Central memory CD8-positive, alpha-beta T cell (primary cell): ENCODE data around the gene MRTFA.

ENCODE experiments used
- ATAC-seq: fragments of 150-1000 bp; cut with Tn5 transposase; replicated peaks from 2 replicates; pipeline ENCODE4 v1.10.0; 2022; ENCODE audit warnings: mild to moderate bottlenecking, moderate FRiP score, moderate number of reproducible peaks; ENCODE audit not compliant: poor library complexity, severe bottlenecking; ENCODE audit errors: extremely low read depth
- DNase-seq, 2 donors: peaks; one replicate each; pipeline ENCODE4 v3.0.0; 2021; ENCODE audit warnings: low spot score in 2 of 2
- H3K27ac Mint-ChIP-seq: one replicate; pipeline ENCODE4 v1.8.0; 2022; ENCODE audit warnings: low read depth, mild to moderate bottlenecking, moderate library complexity, mixed read lengths
- H3K27me3 Mint-ChIP-seq: one replicate; pipeline ENCODE4 v1.8.0; 2022; ENCODE audit warnings: mixed read lengths
- H3K36me3 Mint-ChIP-seq: one replicate; pipeline ENCODE4 v1.8.0; 2022; ENCODE audit warnings: mild to moderate bottlenecking, moderate library complexity, mixed read lengths; ENCODE audit not compliant: insufficient read depth
- H3K4me1 Mint-ChIP-seq: one replicate; pipeline ENCODE4 v1.8.0; 2022; ENCODE audit warnings: mixed read lengths
- H3K4me3 Mint-ChIP-seq: one replicate; pipeline ENCODE4 v1.8.0; 2022; ENCODE audit warnings: mild to moderate bottlenecking, moderate library complexity, mixed read lengths
- H3K9me3 Mint-ChIP-seq: one replicate; pipeline ENCODE4 v1.8.0; 2022; ENCODE audit warnings: mixed read lengths

The MRTFA gene

DNA sequence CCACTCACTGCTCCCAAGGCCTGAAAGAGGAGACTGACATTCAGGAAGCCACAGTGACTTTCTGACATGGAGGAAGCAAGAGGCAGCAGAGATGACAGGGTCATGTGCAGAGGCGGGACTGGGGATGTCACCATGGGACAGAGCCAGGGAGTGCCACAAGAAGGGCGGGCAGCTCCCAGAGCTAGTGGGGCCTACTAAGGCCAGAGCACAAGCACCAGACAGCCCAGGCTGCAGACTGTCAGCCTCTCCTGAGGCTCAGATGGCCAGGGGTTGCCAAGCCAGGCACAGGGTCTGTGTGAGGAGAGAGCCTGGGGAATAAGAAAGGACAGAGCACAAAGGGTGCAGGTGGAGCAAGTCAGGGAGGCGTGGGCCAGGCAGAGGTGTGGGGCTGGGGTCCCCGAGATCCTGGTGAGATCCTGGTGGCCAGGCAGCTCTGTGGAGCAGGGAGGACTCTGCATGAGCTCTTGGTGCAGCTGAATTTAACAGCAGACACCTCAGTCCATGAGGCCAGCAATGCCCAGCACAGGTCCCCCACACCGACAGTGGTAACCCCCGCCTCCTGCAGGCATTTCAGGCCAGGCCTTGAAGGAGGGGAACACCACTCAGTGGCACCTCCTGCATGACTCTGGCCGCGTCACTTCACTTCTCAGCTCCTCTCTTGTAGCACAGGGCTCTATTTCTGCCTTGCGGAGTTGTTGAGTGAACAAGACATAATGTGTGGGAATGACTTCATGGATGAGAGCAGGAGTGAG lies 213.8 kb downstream of the MRTFA start:
- no peak overlapping the region for H3K4me3 Mint-ChIP-seq

DNA sequence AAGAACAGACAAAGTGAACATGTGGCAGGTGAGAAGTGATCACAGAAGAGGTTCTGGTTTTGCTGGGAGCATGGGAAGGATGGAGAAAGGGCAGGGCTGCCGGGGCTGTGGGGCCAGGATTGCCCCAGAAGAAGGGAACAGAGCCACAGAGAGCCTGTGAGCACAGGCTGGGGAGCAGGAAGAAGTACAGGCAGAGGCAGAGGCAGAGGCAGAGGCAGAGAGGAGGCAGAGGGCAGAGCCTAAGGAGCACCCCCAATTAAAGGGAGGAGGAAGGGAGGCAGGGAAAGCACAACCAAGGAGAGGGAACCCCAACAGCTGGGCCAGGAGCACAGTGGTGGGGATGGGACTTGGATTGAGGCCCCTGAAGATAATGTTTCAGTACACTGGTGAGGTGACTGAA lies 214.6 kb downstream of the MRTFA start:
- Mint-ChIP-seq H3K4me1 (peaks cover 34% of the 10 kb centered on the region), H3K27me3 (no peaks in the 10 kb centered on the region), H3K27ac (peak overlapping the region; percentile 88), H3K36me3 (peaks cover 21% of the 10 kb centered on the region), H3K4me3 (no peak overlapping the region), H3K9me3 (no peaks in the 10 kb centered on the region)
- no peak for DNase-seq
- ATAC-seq = no peak

More for the DNA sequence above, 213.8 kb downstream of the MRTFA start:
- peaks cover 22% of the 10 kb centered on the region for H3K36me3 Mint-ChIP-seq
- no peak for DNase-seq
- peak overlapping the region; percentile 88 for H3K27ac Mint-ChIP-seq
- no peaks in the 10 kb centered on the region for H3K9me3 Mint-ChIP-seq
- ATAC-seq = no peak
- peaks cover 34% of the 10 kb centered on the region for H3K4me1 Mint-ChIP-seq
- no peaks in the 10 kb centered on the region for H3K27me3 Mint-ChIP-seq

- Mint-ChIP-seq H3K27me3 (no peaks in the 10 kb centered on the region), H3K9me3 (no peaks in the 10 kb centered on the region), H3K4me1 (peaks cover 34% of the 10 kb centered on the region), H3K27ac (no peak overlapping the region), H3K4me3 (no peak overlapping the region), H3K36me3 (peaks cover 26% of the 10 kb centered on the region)
- no peak for DNase-seq
- no peak for ATAC-seq
These were observed 215.5 kb downstream of the MRTFA start for GRCh38 chr22:40421082-40421350.

GRCh38 chr22:40420341-40421081 lies 216.0 kb downstream of the MRTFA start:
- peaks cover 29% of the 10 kb centered on the region for H3K36me3 Mint-ChIP-seq

DNA sequence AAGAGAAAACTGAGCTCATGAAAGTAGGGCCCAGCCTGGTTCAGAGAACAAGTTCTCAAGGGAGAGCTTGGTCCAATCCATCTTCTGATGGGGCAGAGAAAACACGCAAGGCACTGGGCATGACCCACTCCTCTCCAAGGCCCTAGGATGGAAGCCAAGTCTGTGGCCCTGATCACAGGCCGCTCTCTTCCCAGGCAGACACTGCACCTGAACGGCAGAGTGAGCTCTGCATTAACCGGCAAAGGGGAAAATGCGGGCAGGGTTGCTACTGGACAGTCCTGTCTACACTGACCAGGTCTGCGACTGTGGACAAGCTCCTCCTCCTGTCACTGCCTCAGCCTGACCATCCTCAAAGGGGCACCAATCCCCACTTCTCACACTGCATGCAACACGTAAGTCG lies 216.8 kb downstream of the MRTFA start:
- H3K27ac Mint-ChIP-seq = no peak overlapping the region
- peaks cover 42% of the 10 kb centered on the region for H3K4me1 Mint-ChIP-seq
- H3K9me3 Mint-ChIP-seq = no peaks in the 10 kb centered on the region
- H3K4me3 Mint-ChIP-seq = no peak overlapping the region
- ATAC-seq (no peak), DNase-seq (no peak)
- H3K27me3 Mint-ChIP-seq = no peaks in the 10 kb centered on the region
- peaks cover 27% of the 10 kb centered on the region for H3K36me3 Mint-ChIP-seq

More at GRCh38 chr22:40420341-40421081, 216.0 kb downstream of the MRTFA start:
- peaks cover 38% of the 10 kb centered on the region for H3K4me1 Mint-ChIP-seq
- no peaks in the 10 kb centered on the region for H3K9me3 Mint-ChIP-seq
- H3K27ac Mint-ChIP-seq = no peak overlapping the region
- H3K4me3 Mint-ChIP-seq = no peak overlapping the region
- H3K27me3 Mint-ChIP-seq = no peaks in the 10 kb centered on the region
- no peak for ATAC-seq
- DNase-seq = no peak

- peaks cover 25% of the 10 kb centered on the region for H3K36me3 Mint-ChIP-seq
- H3K27ac Mint-ChIP-seq = no peak overlapping the region
- DNase-seq (no peak), ATAC-seq (no peak)
- no peaks in the 10 kb centered on the region for H3K27me3 Mint-ChIP-seq
- H3K4me3 Mint-ChIP-seq = no peak overlapping the region
- no peaks in the 10 kb centered on the region for H3K9me3 Mint-ChIP-seq
- peaks cover 40% of the 10 kb centered on the region for H3K4me1 Mint-ChIP-seq
These were observed 217.9 kb downstream of the MRTFA start for GRCh38 chr22:40418366-40419201.

- no peak overlapping the region for H3K4me3 Mint-ChIP-seq
- no peak overlapping the region for H3K27ac Mint-ChIP-seq
- ATAC-seq = no peak
- no peaks in the 10 kb centered on the region for H3K9me3 Mint-ChIP-seq
- H3K4me1 Mint-ChIP-seq = peaks cover 35% of the 10 kb centered on the region
- H3K36me3 Mint-ChIP-seq = peaks cover 22% of the 10 kb centered on the region
- no peaks in the 10 kb centered on the region for H3K27me3 Mint-ChIP-seq
- DNase-seq = no peak
These were observed 218.6 kb downstream of the MRTFA start for GRCh38 chr22:40417881-40418280.

GRCh38 chr22:40417041-40417440 lies 219.5 kb downstream of the MRTFA start:
- no peaks in the 10 kb centered on the region for H3K27me3 Mint-ChIP-seq
- H3K9me3 Mint-ChIP-seq = no peaks in the 10 kb centered on the region
- no peak for ATAC-seq
- H3K27ac Mint-ChIP-seq = no peak overlapping the region
- peaks cover 19% of the 10 kb centered on the region for H3K36me3 Mint-ChIP-seq
- H3K4me3 Mint-ChIP-seq = no peak overlapping the region
- no peak for DNase-seq
- peaks cover 34% of the 10 kb centered on the region for H3K4me1 Mint-ChIP-seq

DNA sequence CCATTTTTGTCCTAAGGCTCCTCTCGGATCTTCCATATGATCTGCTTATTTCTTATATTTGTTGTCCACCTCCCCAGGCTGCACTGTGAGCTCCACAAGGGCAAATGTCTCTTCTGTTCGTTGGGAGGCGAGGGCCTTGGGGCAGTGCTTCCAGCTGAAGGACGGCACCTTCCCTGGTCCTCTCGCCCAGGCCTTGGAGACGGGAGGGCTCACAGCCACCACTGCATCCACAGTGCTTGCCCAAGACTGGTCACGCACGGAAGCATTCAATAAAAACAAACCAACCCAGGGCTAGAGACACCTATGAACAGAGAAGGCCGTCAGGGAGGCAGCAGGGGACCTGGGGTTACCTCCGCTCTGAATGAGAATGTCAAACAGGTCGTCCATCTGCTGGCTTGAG lies 219.9 kb downstream of the MRTFA start:
- no peaks in the 10 kb centered on the region for H3K9me3 Mint-ChIP-seq
- H3K36me3 Mint-ChIP-seq = peaks cover 21% of the 10 kb centered on the region
- ATAC-seq (no peak), DNase-seq (no peak)
- peak overlapping the region; percentile 89 for H3K27ac Mint-ChIP-seq
- no peaks in the 10 kb centered on the region for H3K27me3 Mint-ChIP-seq
- H3K4me1 Mint-ChIP-seq = peaks cover 34% of the 10 kb centered on the region
- no peak overlapping the region for H3K4me3 Mint-ChIP-seq

DNA sequence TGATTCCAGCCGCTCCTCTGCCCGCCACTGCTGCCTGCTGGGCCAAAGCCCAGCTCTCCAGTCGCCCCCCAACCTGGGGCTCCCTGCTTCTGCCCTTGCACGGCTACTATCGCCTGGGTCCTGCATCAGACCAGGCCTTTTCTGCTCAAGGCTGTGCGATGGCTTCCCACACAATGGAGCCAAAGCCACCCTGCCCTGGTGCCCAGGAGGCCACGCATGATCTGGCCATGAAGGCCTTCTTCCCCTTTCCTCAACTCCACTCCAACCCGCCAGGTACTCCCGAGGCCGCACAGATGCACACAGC lies 220.3 kb downstream of the MRTFA start:
- H3K4me1 Mint-ChIP-seq = peaks cover 36% of the 10 kb centered on the region
- ATAC-seq (no peak), DNase-seq (no peak)
- no peaks in the 10 kb centered on the region for H3K27me3 Mint-ChIP-seq
- H3K9me3 Mint-ChIP-seq = no peaks in the 10 kb centered on the region
- peak overlapping the region; percentile 89 for H3K27ac Mint-ChIP-seq
- no peak overlapping the region for H3K4me3 Mint-ChIP-seq
- peaks cover 24% of the 10 kb centered on the region for H3K36me3 Mint-ChIP-seq

GRCh38 chr22:40415531-40416266 lies 220.8 kb downstream of the MRTFA start:
- Mint-ChIP-seq H3K27me3 (no peaks in the 10 kb centered on the region), H3K27ac (peak overlapping the region; percentile 89), H3K9me3 (no peaks in the 10 kb centered on the region), H3K4me3 (no peak overlapping the region), H3K4me1 (peaks cover 36% of the 10 kb centered on the region), H3K36me3 (peaks cover 28% of the 10 kb centered on the region)
- DNase-seq (no peak), ATAC-seq (no peak)

- no peak for DNase-seq
These were observed 221.5 kb downstream of the MRTFA start for GRCh38 chr22:40414838-40415505.

More at GRCh38 chr22:40414838-40415505, 221.5 kb downstream of the MRTFA start:
- no peak for ATAC-seq
- Mint-ChIP-seq H3K4me3 (no peak overlapping the region), H3K4me1 (peaks cover 36% of the 10 kb centered on the region), H3K36me3 (peaks cover 28% of the 10 kb centered on the region), H3K27ac (peak overlapping the region; percentile 89), H3K27me3 (no peaks in the 10 kb centered on the region), H3K9me3 (no peaks in the 10 kb centered on the region)
